Fibroblast of lung (primary cell): ENCODE results near the gene KEL. TPM values are rescaled to one million over a fixed set of nuclear protein-coding genes. Genes with fewer than 3 reads are reported as not detected.

Experiments used
- DNase-seq, 2 donors: peaks; one replicate each; pipeline versions ENCODE4 v3.0.0 to v3.0.0-alpha.2; 2010; ENCODE audit warnings: low read depth in 2 of 2
- H2AFZ ChIP-seq: 2 replicates; pipeline ENCODE4 v1.5.1; 2012; ENCODE audit warnings: low read length, control low read depth, inconsistent platforms
- H3K27ac ChIP-seq: 2 replicates; pipeline ENCODE4 v1.5.1; 2011; ENCODE audit warnings: low read length, control low read depth; ENCODE audit not compliant: insufficient read depth
- H3K27me3 ChIP-seq: 2 replicates; pipeline ENCODE4 v1.5.1; 2011; ENCODE audit warnings: mild to moderate bottlenecking, low read length; ENCODE audit not compliant: control insufficient read depth, insufficient read depth
- H3K36me3 ChIP-seq: 2 replicates; pipeline ENCODE4 v1.5.1; 2011; ENCODE audit warnings: low read length; ENCODE audit not compliant: control insufficient read depth, insufficient read depth
- H3K4me1 ChIP-seq: 2 replicates; pipeline ENCODE4 v1.5.1; 2011; ENCODE audit warnings: low read length; ENCODE audit not compliant: control insufficient read depth, insufficient read depth; ENCODE audit errors: extremely low read depth
- H3K4me2 ChIP-seq: 2 replicates; pipeline ENCODE4 v1.5.1; 2011; ENCODE audit warnings: low read length, control low read depth; ENCODE audit not compliant: insufficient read depth; ENCODE audit errors: extremely low read depth
- H3K4me3 ChIP-seq, 4 experiments: fragments of 200-600 bp in 1 of 4; sonication (generic) in 1 of 4; replicated peaks in 1 of 4; 2 replicates each; pipeline ENCODE4 v1.5.1; 2011 to 2016; ENCODE audit warnings: low read length in 4 of 4, low read depth in 3 of 4, mild to moderate bottlenecking in 3 of 4, control low read depth in 2 of 4, inconsistent platforms in 1 of 4, mixed read lengths in 1 of 4; ENCODE audit not compliant: insufficient read depth in 1 of 4; ENCODE audit errors: control extremely low read depth in 1 of 4
- H3K79me2 ChIP-seq: 2 replicates; pipeline ENCODE4 v1.5.1; 2012; ENCODE audit warnings: mild to moderate bottlenecking, low read length, inconsistent platforms; ENCODE audit not compliant: control insufficient read depth, insufficient read depth
- H3K9ac ChIP-seq: 2 replicates; pipeline ENCODE4 v1.5.1; 2011; ENCODE audit warnings: mild to moderate bottlenecking, low read length, control low read depth; ENCODE audit not compliant: insufficient read depth
- H3K9me3 ChIP-seq: 2 replicates; pipeline ENCODE4 v1.5.1; 2012; ENCODE audit warnings: low read depth, low read length; ENCODE audit not compliant: control insufficient read depth, insufficient read depth
- H4K20me1 ChIP-seq: 2 replicates; pipeline ENCODE4 v1.5.1; 2011; ENCODE audit warnings: low read length; ENCODE audit not compliant: control insufficient read depth, insufficient read depth; ENCODE audit errors: extremely low read depth
- CTCF ChIP-seq, 2 donors: IDR thresholded peaks in 1 of 2; conservative IDR thresholded peaks in 1 of 2; 1 replicate in 1 of 2; 2 replicates in 1 of 2; pipeline ENCODE4 v1.5.1; 2011 to 2012; ENCODE audit warnings: low read length in 2 of 2, control low read depth in 1 of 2, inconsistent platforms in 1 of 2, low read depth in 1 of 2, mild to moderate bottlenecking in 1 of 2
- EZH2 ChIP-seq: IDR thresholded peaks from 2 replicates; pipeline ENCODE4 v1.5.1; 2012; ENCODE audit warnings: low read length, control low read depth, mild to moderate bottlenecking; ENCODE audit errors: missing control alignments
- polyA plus RNA-seq, 2 donors: library from polyadenylated mRNA; depleted of rRNA in 1 of 2; stranded (reverse) in 1 of 2; unstranded in 1 of 2; fragments of >200 nt; gene quantifications; 2 replicates each; pipeline ENCODE4 v1.2.1, GENCODE V29; 2011 to 2012; ENCODE audit warnings: missing spikeins in 1 of 2
- total RNA-seq: library from RNA; depleted of rRNA; stranded (reverse); fragments of >200 nt; gene quantifications from 2 replicates; pipeline ENCODE4 v1.2.1, GENCODE V29; 2014

Gene KEL
- total and polyA plus RNA-seq, 2 donors (not counting 1 experiment from before 2014, with no cell fraction given): 0.05 TPM; not detected in 1

- no peak overlapping the region for H3K4me2 ChIP-seq
- no peak overlapping the region for H3K4me3 ChIP-seq
- TF ChIP-seq EZH2 (no peak), CTCF (conservative IDR thresholded peaks at IDR 0.05 in 1 of 2, IDR thresholded peaks at IDR 0.05 in 1 of 2; ENCODE audit: low read depth in 1 of 2, low read length in 2 of 2) (no peak)
- H3K9ac ChIP-seq: no peak overlapping the region
- H3K27ac ChIP-seq: no peak overlapping the region
- no peak overlapping the region for H2AFZ ChIP-seq
- no peaks in the 10 kb centered on the region for H3K36me3 ChIP-seq
- no peaks in the 10 kb centered on the region for H3K79me2 ChIP-seq
- H3K4me1 ChIP-seq: no peaks in the 10 kb centered on the region
- no peaks in the 10 kb centered on the region for H3K9me3 ChIP-seq
- H4K20me1 ChIP-seq: no peaks in the 10 kb centered on the region
- DNase-seq: no peak
- no peaks in the 10 kb centered on the region for H3K27me3 ChIP-seq
Measured at GRCh38 chr7:142969183-142969582, 7.0 kb upstream of the KEL start.

DNA sequence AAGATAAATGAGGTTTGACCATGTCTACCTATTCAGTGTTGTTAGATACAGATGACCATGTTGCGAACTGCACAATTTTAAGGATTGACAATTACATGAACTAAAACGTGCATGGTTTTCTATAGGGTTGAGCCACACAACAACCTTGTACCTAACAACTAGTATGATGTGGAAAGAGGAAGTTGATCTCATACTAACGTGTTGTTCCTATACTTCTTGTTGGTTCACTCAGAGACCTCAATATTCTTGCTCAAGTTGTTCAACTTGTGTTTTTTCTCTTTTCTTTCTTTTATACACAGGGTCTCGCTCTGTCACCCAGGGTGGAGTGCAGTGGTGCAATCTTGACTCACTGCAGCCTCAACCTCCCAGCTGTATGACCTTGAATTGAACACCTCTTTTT lies 6.1 kb upstream of the KEL start:
- DNase-seq: no peak
- Histone ChIP-seq H2AFZ (no peak overlapping the region), H3K9me3 (no peaks in the 10 kb centered on the region), H3K4me1 (no peaks in the 10 kb centered on the region), H3K4me2 (no peak overlapping the region), H3K27me3 (no peaks in the 10 kb centered on the region), H4K20me1 (no peaks in the 10 kb centered on the region), H3K4me3 (no peak overlapping the region), H3K9ac (no peak overlapping the region), H3K79me2 (no peaks in the 10 kb centered on the region), H3K27ac (no peak overlapping the region), H3K36me3 (no peaks in the 10 kb centered on the region)
- TF ChIP-seq CTCF (conservative IDR thresholded peaks at IDR 0.05 in 1 of 2, IDR thresholded peaks at IDR 0.05 in 1 of 2; ENCODE audit: low read depth in 1 of 2, low read length in 2 of 2) (no peak), EZH2 (no peak)

- Histone ChIP-seq H3K27ac (no peak overlapping the region), H3K79me2 (no peaks in the 10 kb centered on the region), H4K20me1 (no peaks in the 10 kb centered on the region), H3K9ac (no peak overlapping the region), H3K4me3 (no peak overlapping the region), H2AFZ (no peak overlapping the region), H3K4me1 (no peaks in the 10 kb centered on the region), H3K9me3 (no peaks in the 10 kb centered on the region), H3K36me3 (no peaks in the 10 kb centered on the region), H3K4me2 (no peak overlapping the region), H3K27me3 (no peaks in the 10 kb centered on the region)
- TF ChIP-seq EZH2 (no peak), CTCF (conservative IDR thresholded peaks at IDR 0.05 in 1 of 2, IDR thresholded peaks at IDR 0.05 in 1 of 2; ENCODE audit: low read depth in 1 of 2, low read length in 2 of 2) (no peak)
- DNase-seq: no peak
Measured at GRCh38 chr7:142964502-142965246, 2.5 kb upstream of the KEL start.
